NCI-H1105 treated with DMSO at 0.1 percent for 48 hours (cell line): ENCODE data around the gene COMMD1.

Source experiments
- DNase-seq: peaks from one replicate; lab custom pipeline; 2025; lab: John Stamatoyannopoulos, UW

The COMMD1 gene

DNA sequence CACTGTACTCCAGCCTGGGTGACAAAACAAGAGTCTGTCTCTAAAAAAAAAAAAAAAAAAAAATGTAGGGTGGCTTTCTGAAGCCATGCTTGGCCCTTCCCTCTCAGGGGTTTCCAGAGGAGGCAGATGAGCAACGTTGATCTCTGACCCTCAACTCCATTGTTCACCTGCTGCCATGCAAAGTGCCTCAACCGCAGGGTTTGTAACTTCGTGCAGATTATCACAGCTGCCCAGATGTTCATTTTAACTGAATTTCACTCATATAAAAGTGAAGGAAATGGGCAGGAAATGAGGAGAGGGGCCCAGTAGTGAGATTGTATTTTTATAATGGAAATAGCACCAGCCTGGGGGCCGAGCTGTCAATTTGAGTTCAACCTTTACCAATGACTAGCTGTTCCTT is 275.5 kb downstream of the COMMD1 start:
- DNase-seq, result no peak

- no peak for DNase-seq
Measured at GRCh38 chr2:62181843-62182242, 276.4 kb downstream of the COMMD1 start.

DNA sequence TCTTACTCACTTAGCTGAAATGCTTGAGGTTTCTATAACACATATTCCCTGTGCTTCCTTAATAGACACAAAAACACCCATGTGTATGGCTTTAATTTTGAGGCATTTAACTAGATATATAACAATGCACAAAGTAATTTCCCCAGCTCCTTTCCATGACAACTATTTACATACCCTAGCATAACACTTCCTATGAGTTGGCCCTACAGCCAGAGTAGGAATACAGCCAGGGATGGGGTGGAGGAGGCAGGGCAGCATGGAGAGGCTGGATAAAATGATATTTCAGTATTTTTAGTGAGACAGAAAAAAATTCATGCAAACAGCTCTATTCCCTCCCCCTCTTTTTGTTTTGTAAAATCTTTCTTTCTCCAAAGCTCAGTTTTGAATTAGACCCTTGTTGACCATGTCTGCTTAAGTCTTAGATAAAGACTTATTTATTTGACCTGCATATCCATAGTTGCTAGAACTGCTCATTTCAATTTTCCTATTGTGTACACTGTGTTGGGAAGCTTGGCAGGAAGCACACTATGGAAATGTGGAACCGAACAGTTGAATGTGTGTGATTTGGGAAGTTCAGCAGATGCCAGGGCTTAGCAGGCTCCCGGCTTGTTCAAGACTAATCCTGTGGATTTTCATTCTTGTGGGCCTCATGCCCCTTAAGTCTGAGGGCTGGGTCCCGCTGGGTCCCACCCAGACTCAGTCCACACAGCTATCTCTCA is 279.2 kb downstream of the COMMD1 start:
- DNase-seq, result no peak
